Astrocyte (in vitro differentiated cells and primary cell): ENCODE data around the gene LMTK2. TPM values are rescaled to one million over a fixed set of nuclear protein-coding genes. Genes with fewer than 3 reads are reported as not detected.

Experiments used
- DNase-seq: peaks from one replicate; pipeline ENCODE4 v3.0.0-alpha.2; 2010; ENCODE audit warnings: low read depth
- FAIRE-seq: peaks from 2 replicates; lab custom pipeline; 2011; peaks lifted over from hg19 to GRCh38; lab: Jason Lieb, UNC
- H2AFZ ChIP-seq: 2 replicates; pipeline ENCODE4 v1.6.0; 2012; ENCODE audit warnings: low read depth, low read length, inconsistent platforms
- H3K27ac ChIP-seq: 2 replicates; pipeline ENCODE4 v1.5.1; 2011; ENCODE audit warnings: low read depth, low read length, inconsistent platforms
- H3K27me3 ChIP-seq: 2 replicates; pipeline ENCODE4 v1.6.0; 2011; ENCODE audit warnings: low read length, inconsistent platforms; ENCODE audit not compliant: insufficient read depth
- H3K36me3 ChIP-seq: 2 replicates; pipeline ENCODE4 v1.5.1; 2011; ENCODE audit warnings: low read length, inconsistent platforms; ENCODE audit not compliant: insufficient read depth
- H3K4me1 ChIP-seq: 2 replicates; pipeline ENCODE4 v1.5.1; 2011; ENCODE audit warnings: low read length, inconsistent platforms; ENCODE audit not compliant: insufficient read depth
- H3K4me2 ChIP-seq: 2 replicates; pipeline ENCODE4 v1.6.0; 2012; ENCODE audit warnings: low read length, inconsistent platforms
- H3K4me3 ChIP-seq: 2 replicates; pipeline ENCODE4 v1.5.1; 2011; ENCODE audit warnings: low read depth, mild to moderate bottlenecking, low read length, inconsistent platforms; ENCODE audit not compliant: insufficient read depth
- H3K79me2 ChIP-seq: 2 replicates; pipeline ENCODE4 v1.6.0; 2012; ENCODE audit warnings: mild to moderate bottlenecking, low read length, inconsistent platforms; ENCODE audit not compliant: insufficient read depth
- H3K9ac ChIP-seq: 2 replicates; pipeline ENCODE4 v1.6.0; 2012; ENCODE audit warnings: mild to moderate bottlenecking, low read length, inconsistent platforms
- H3K9me3 ChIP-seq: 2 replicates; pipeline ENCODE4 v1.5.1; 2012; ENCODE audit warnings: low read depth, mild to moderate bottlenecking, low read length, inconsistent platforms; ENCODE audit not compliant: insufficient read depth
- H4K20me1 ChIP-seq: 2 replicates; pipeline ENCODE4 v1.6.0; 2012; ENCODE audit warnings: low read length, inconsistent platforms; ENCODE audit not compliant: insufficient read depth
- H3K27ac Mint-ChIP-seq: one replicate; pipeline ENCODE4 v1.8.0; 2021; ENCODE audit warnings: mild to moderate bottlenecking, mixed read lengths; ENCODE audit not compliant: unreplicated experiment
- H3K27me3 Mint-ChIP-seq: one replicate; pipeline ENCODE4 v1.8.0; 2021; ENCODE audit warnings: low read depth, mixed read lengths; ENCODE audit not compliant: unreplicated experiment
- H3K36me3 Mint-ChIP-seq: one replicate; pipeline ENCODE4 v1.8.0; 2021; ENCODE audit warnings: low read depth, mixed read lengths; ENCODE audit not compliant: unreplicated experiment
- H3K4me1 Mint-ChIP-seq: one replicate; pipeline ENCODE4 v1.8.0; 2021; ENCODE audit warnings: low read depth, mixed read lengths; ENCODE audit not compliant: unreplicated experiment
- H3K4me3 Mint-ChIP-seq: one replicate; pipeline ENCODE4 v1.8.0; 2021; ENCODE audit warnings: mild to moderate bottlenecking, moderate library complexity, mixed read lengths; ENCODE audit not compliant: unreplicated experiment
- H3K9me3 Mint-ChIP-seq: one replicate; pipeline ENCODE4 v1.8.0; 2021; ENCODE audit warnings: mild to moderate bottlenecking, mixed read lengths; ENCODE audit not compliant: unreplicated experiment
- EZH2 ChIP-seq: IDR thresholded peaks from 2 replicates; pipeline ENCODE4 v1.6.1; 2012; ENCODE audit warnings: mild to moderate bottlenecking, low read length, inconsistent platforms; ENCODE audit not compliant: insufficient read depth
- total RNA-seq: library from RNA; stranded (reverse); gene quantifications from 2 replicates; pipeline ENCODE4 v1.2.1, GENCODE V29; 2021
- TF ChIP-seq, protein P1 (sequence below): IDR thresholded peaks from 2 replicates; pipeline ENCODE4 v1.5.1; 2011; ENCODE audit warnings: low read depth, mild to moderate bottlenecking, inconsistent platforms, low read length, moderate library complexity; ENCODE audit not compliant: insufficient read depth

LMTK2 gene
- total RNA-seq, 1 donor from 2014 or later, result 15.2 TPM

DNA sequence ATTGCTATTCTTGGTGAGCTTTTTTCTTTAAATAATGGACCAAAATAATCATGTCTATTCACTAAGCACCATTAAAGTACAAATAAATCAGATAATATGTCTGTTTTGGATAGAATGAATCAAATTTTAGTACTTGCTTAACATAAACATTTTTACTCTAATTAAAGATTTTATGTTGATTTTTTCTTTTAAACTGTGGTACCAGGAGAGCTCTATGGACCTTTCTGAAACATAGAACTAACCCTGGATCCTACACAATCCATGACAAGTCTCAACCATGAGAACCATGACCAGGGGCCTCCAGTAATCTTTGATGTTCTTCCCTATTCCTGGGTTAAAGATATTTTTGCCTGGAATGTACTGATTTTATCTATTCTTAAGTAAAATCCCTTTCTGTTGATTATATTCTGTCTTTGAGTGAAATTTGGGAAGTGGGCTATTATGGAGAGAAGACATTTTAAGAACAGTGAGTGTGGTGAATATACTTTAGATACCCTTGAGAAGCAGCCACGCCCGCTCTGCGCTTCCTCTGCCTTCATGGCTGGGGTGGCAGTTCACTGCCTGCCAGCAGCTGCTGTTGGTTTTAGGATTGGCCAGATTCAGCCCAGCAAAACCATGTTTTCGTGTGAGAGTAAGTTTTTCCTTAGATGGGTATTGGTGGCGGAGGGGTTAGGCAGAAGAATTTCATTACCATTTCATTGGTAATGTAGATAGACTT, 62.4 kb downstream of the LMTK2 start:
- Mint-ChIP-seq H3K9me3 (no peaks in the 10 kb centered on the region), H3K27me3 (no peaks in the 10 kb centered on the region), H3K4me3 (no peak overlapping the region), H3K27ac (no peak overlapping the region), H3K36me3 (peaks cover 2% of the 10 kb centered on the region), H3K4me1 (peaks cover 2% of the 10 kb centered on the region)
- H3K4me2 ChIP-seq, result no peak overlapping the region
- no peak overlapping the region for H2AFZ ChIP-seq
- TF ChIP-seq EZH2, result no peak
- TF ChIP-seq, protein P1, sequence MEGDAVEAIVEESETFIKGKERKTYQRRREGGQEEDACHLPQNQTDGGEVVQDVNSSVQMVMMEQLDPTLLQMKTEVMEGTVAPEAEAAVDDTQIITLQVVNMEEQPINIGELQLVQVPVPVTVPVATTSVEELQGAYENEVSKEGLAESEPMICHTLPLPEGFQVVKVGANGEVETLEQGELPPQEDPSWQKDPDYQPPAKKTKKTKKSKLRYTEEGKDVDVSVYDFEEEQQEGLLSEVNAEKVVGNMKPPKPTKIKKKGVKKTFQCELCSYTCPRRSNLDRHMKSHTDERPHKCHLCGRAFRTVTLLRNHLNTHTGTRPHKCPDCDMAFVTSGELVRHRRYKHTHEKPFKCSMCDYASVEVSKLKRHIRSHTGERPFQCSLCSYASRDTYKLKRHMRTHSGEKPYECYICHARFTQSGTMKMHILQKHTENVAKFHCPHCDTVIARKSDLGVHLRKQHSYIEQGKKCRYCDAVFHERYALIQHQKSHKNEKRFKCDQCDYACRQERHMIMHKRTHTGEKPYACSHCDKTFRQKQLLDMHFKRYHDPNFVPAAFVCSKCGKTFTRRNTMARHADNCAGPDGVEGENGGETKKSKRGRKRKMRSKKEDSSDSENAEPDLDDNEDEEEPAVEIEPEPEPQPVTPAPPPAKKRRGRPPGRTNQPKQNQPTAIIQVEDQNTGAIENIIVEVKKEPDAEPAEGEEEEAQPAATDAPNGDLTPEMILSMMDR, result no peak
- DNase-seq (no peak), FAIRE-seq (no peak)
- H3K4me1 ChIP-seq, result peaks cover 8% of the 10 kb centered on the region
- H3K4me3 ChIP-seq, result no peak overlapping the region
- no peaks in the 10 kb centered on the region for H3K27me3 ChIP-seq
- H3K79me2 ChIP-seq, result no peaks in the 10 kb centered on the region
- H4K20me1 ChIP-seq, result peaks cover 8% of the 10 kb centered on the region
- no peaks in the 10 kb centered on the region for H3K9me3 ChIP-seq
- H3K27ac ChIP-seq, result no peak overlapping the region
- H3K36me3 ChIP-seq, result no peaks in the 10 kb centered on the region
- no peak overlapping the region for H3K9ac ChIP-seq

DNA sequence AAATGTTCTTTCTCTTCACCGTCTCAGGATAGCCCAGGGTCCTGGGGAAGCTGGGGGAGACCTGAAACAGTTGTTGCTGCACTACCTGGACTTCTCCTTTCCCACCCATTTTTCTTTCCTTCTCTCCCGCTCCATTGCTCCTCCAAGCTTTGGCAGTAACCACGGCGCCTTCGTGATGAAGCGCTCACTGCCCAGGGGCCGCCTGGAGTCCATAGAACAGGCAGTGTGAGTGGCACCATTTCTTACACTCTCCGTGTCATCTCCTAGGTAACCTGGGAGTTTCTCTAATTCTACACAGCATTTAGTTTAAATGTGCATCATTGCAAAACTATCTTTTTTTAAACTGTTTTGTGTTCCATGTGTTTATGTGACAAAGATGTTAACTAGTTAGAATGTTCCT, 64.3 kb downstream of the LMTK2 start:
- DNase-seq, result no peak
- Histone ChIP-seq H3K4me3 (no peak overlapping the region), H3K4me2 (no peak overlapping the region), H3K79me2 (no peaks in the 10 kb centered on the region), H3K27me3 (no peaks in the 10 kb centered on the region), H3K9ac (no peak overlapping the region), H2AFZ (no peak overlapping the region), H3K27ac (no peak overlapping the region), H3K4me1 (no peaks in the 10 kb centered on the region), H4K20me1 (peaks cover 4% of the 10 kb centered on the region), H3K9me3 (no peaks in the 10 kb centered on the region), H3K36me3 (no peaks in the 10 kb centered on the region)
- Mint-ChIP-seq H3K4me1 (no peaks in the 10 kb centered on the region), H3K27ac (no peak overlapping the region), H3K27me3 (no peaks in the 10 kb centered on the region), H3K9me3 (no peaks in the 10 kb centered on the region), H3K4me3 (no peak overlapping the region), H3K36me3 (peaks cover 2% of the 10 kb centered on the region)
- no peak for TF ChIP-seq EZH2
- TF ChIP-seq, protein P1, result no peak
- no peak for FAIRE-seq

GRCh38 chr7:98171449-98171848, 64.8 kb downstream of the LMTK2 start:
- Mint-ChIP-seq H3K27ac (no peak overlapping the region), H3K36me3 (peaks cover 2% of the 10 kb centered on the region), H3K27me3 (no peaks in the 10 kb centered on the region), H3K4me1 (no peaks in the 10 kb centered on the region), H3K4me3 (no peak overlapping the region), H3K9me3 (no peaks in the 10 kb centered on the region)
- Histone ChIP-seq H2AFZ (no peak overlapping the region), H4K20me1 (peaks cover 3% of the 10 kb centered on the region), H3K4me1 (no peaks in the 10 kb centered on the region), H3K27ac (no peak overlapping the region), H3K4me3 (no peak overlapping the region), H3K9me3 (no peaks in the 10 kb centered on the region), H3K27me3 (no peaks in the 10 kb centered on the region), H3K9ac (no peak overlapping the region), H3K79me2 (no peaks in the 10 kb centered on the region), H3K4me2 (no peak overlapping the region), H3K36me3 (no peaks in the 10 kb centered on the region)
- TF ChIP-seq EZH2, result no peak
- TF ChIP-seq, protein P1, result no peak
- DNase-seq (no peak), FAIRE-seq (no peak)
